MCF 10A (cell line): ENCODE measurements around the gene ANKRD11. TPM values are rescaled to one million over a fixed set of nuclear protein-coding genes. Genes with fewer than 3 reads are reported as not detected.

ENCODE experiments used
- BruUV-seq: library from RNA; stranded (reverse); fragments of 400-500 nt; replicated peaks from 2 replicates; lab custom pipeline; 2021; lab: Mats Ljungman, UMichigan
- CTCF ChIA-PET: fragments of 300-600 bp; sonication (Branson Sonifier 250); formaldehyde crosslinking; extraction: SDS; loops from one replicate; lab custom pipeline; 2021; ENCODE audit warnings: antibody characterized with exemption, inconsistent platforms; lab: Yijun Ruan, JAX
- POLR2A ChIA-PET: fragments of 300-600, 350-650 bp; sonication (Branson Sonifier 250); formaldehyde crosslinking; extraction: SDS; loops from one replicate; lab custom pipeline; 2020; ENCODE audit warnings: antibody characterized with exemption, inconsistent platforms; lab: Yijun Ruan, JAX
- DNase-seq: peaks from one replicate; pipeline ENCODE4 v3.0.0-alpha.2; 2018; ENCODE audit not compliant: unreplicated experiment
- H3K27ac Mint-ChIP-seq: one replicate; pipeline ENCODE4 v1.8.0; 2022; ENCODE audit warnings: mild to moderate bottlenecking, low read depth, mixed read lengths; ENCODE audit not compliant: unreplicated experiment
- H3K27me3 Mint-ChIP-seq: one replicate; pipeline ENCODE4 v1.8.0; 2022; ENCODE audit warnings: mixed read lengths; ENCODE audit not compliant: insufficient read depth, unreplicated experiment
- H3K36me3 Mint-ChIP-seq: one replicate; pipeline ENCODE4 v1.8.0; 2022; ENCODE audit warnings: mild to moderate bottlenecking, moderate library complexity, mixed read lengths; ENCODE audit not compliant: insufficient read depth, unreplicated experiment
- H3K4me1 Mint-ChIP-seq: one replicate; pipeline ENCODE4 v1.8.0; 2022; ENCODE audit warnings: mixed read lengths; ENCODE audit not compliant: insufficient read depth, unreplicated experiment
- H3K4me3 Mint-ChIP-seq: one replicate; pipeline ENCODE4 v1.8.0; 2022; ENCODE audit warnings: mild to moderate bottlenecking, moderate library complexity, mixed read lengths; ENCODE audit not compliant: unreplicated experiment
- H3K9me3 Mint-ChIP-seq: one replicate; pipeline ENCODE4 v1.8.0; 2022; ENCODE audit warnings: mixed read lengths; ENCODE audit not compliant: unreplicated experiment
- intact Hi-C: fragments of 100-400 bp; cut with micrococcal nuclease; formaldehyde crosslinking; loops from 2 replicates; pipeline ENCODE4 v1.14.1; 2022
- total RNA-seq: library from RNA; stranded (reverse); gene quantifications from 2 replicates; pipeline ENCODE4 v1.2.3, GENCODE V29; 2022
- TF ChIP-seq, protein P1 (sequence below): fragments of 200-600 bp; IDR thresholded peaks from one replicate; pipeline ENCODE4 v1.8.0; 2022; ENCODE audit warnings: antibody characterized with exemption, mild to moderate bottlenecking; ENCODE audit not compliant: unreplicated experiment

ANKRD11 gene
- total RNA-seq, 1 experiment from 2014 or later, result 237 TPM

DNA sequence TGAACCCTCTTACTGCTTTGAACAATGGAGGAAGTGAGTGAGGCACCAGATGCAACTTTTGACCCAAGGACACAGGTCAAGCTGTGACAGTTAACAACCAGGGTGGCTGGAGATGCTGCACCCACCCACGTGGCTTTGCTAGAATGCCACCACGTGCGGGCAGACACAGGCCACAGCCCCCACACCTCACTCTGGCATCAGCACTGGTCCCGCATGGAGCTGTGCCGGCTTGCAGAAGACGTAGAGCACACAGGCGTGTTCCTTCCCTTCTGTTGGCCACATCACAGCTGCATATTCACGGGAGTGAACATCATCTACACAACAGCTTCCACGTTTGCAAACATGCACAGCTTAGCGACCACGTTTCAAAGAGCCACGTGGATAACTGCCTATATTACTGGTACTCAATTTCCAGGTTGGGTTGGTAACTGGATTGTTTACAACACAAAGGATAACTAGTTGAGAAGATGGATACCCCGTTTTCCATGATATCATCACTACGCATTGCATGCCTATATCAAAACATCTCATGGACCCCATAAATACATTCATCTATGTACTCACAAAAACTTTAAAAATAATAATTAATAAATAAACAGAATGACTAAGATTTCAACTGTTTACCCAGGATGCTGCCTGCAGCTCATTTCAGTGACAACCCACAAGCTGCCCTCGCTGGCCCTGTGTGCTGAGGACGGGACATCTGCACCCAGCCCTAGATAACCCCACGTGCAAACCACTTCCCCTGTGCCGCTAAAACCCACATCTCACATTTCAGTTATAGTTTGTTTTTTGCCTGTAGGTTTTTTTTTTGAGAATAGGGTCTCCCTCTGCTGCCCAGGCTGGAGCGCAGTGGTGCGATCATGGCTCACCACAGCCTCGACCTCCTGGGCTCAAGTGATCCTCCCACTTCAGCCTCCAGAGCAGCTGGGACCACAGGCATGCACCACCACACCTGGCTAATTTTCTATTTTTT, 132.0 kb downstream of the ANKRD11 start:
- Mint-ChIP-seq H3K9me3 (no peaks in the 10 kb centered on the region), H3K36me3 (peaks cover 51% of the 10 kb centered on the region), H3K4me3 (no peak overlapping the region), H3K27me3 (no peaks in the 10 kb centered on the region), H3K4me1 (peaks cover 31% of the 10 kb centered on the region), H3K27ac (no peak overlapping the region)
- CTCF ChIA-PET, result interaction anchor here (0.7 to 0.9 kb wide), 3 partner anchors 56 to 151 kb away, joined by 3 to 6 read pairs (median 3); no protein-coding TSS in a partner anchor
- no TSS peak for BruUV-seq
- TF ChIP-seq, protein P1, sequence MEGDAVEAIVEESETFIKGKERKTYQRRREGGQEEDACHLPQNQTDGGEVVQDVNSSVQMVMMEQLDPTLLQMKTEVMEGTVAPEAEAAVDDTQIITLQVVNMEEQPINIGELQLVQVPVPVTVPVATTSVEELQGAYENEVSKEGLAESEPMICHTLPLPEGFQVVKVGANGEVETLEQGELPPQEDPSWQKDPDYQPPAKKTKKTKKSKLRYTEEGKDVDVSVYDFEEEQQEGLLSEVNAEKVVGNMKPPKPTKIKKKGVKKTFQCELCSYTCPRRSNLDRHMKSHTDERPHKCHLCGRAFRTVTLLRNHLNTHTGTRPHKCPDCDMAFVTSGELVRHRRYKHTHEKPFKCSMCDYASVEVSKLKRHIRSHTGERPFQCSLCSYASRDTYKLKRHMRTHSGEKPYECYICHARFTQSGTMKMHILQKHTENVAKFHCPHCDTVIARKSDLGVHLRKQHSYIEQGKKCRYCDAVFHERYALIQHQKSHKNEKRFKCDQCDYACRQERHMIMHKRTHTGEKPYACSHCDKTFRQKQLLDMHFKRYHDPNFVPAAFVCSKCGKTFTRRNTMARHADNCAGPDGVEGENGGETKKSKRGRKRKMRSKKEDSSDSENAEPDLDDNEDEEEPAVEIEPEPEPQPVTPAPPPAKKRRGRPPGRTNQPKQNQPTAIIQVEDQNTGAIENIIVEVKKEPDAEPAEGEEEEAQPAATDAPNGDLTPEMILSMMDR, result no peak
- intact Hi-C loops, result no loop called here
- POLR2A ChIA-PET, result no interaction called here
- no peak for DNase-seq

DNA sequence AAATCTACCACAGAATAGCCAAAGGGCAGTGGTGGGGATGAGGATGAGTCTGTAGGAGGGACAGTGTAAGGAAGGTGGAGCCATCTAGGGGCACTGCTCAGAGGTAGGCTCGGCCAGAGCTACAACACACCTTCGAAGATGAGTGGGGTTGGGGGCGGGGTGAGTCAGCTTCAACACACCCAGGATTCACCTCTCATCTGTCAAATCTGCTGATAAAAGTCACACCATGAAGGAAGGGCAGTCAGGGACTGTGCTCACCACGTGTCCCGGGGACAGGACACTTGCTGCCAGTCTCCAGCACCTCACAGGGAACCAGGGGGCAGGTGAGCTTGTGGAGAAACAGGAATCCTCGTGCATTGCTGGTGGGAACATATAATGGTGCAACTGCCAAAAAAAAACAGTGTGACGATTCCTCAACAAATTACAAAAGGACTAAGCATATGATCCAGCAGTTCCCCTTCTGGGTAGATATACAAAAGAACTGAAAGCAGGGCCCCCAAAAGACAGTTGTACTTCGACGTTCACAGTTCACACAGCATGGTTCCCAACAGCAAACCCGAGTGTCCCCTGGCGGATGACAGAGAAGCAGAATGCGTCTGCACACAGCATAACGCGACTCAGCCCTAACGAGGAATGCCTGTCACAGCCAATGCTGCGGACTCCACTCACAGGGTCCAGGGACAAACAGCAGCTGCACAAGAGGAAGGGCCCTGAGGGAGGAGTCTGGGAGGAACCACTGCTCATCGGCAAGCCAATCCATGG, 133.1 kb downstream of the ANKRD11 start:
- BruUV-seq, result no TSS peak
- Mint-ChIP-seq H3K9me3 (no peaks in the 10 kb centered on the region), H3K36me3 (peaks cover 50% of the 10 kb centered on the region), H3K4me3 (no peak overlapping the region), H3K27ac (no peak overlapping the region), H3K4me1 (peaks cover 28% of the 10 kb centered on the region), H3K27me3 (no peaks in the 10 kb centered on the region)
- TF ChIP-seq, protein P1, result no peak
- intact Hi-C loops, result no loop called here
- POLR2A ChIA-PET, result no interaction called here
- DNase-seq, result peak; percentile 42
- CTCF ChIA-PET, result interaction anchor here (0.8 kb wide), 1 partner anchor 152 kb away, joined by 6 read pairs; no protein-coding TSS in a partner anchor

- no peak overlapping the region for H3K27ac Mint-ChIP-seq
- DNase-seq, result no peak
- no peaks in the 10 kb centered on the region for H3K27me3 Mint-ChIP-seq
- H3K4me3 Mint-ChIP-seq, result no peak overlapping the region
- TF ChIP-seq, protein P1, result no peak
- H3K4me1 Mint-ChIP-seq, result peaks cover 23% of the 10 kb centered on the region
- H3K36me3 Mint-ChIP-seq, result peaks cover 36% of the 10 kb centered on the region
- ChIA-PET POLR2A (no interaction called here), CTCF (interaction anchor here (1.4 kb wide), 1 partner anchor 24 kb away, joined by 3 read pairs; no protein-coding TSS in a partner anchor)
- no TSS peak for BruUV-seq
- no peaks in the 10 kb centered on the region for H3K9me3 Mint-ChIP-seq
- intact Hi-C loops, result no loop called here
These were observed 134.7 kb downstream of the ANKRD11 start for GRCh38 chr16:89355686-89356085.

DNA sequence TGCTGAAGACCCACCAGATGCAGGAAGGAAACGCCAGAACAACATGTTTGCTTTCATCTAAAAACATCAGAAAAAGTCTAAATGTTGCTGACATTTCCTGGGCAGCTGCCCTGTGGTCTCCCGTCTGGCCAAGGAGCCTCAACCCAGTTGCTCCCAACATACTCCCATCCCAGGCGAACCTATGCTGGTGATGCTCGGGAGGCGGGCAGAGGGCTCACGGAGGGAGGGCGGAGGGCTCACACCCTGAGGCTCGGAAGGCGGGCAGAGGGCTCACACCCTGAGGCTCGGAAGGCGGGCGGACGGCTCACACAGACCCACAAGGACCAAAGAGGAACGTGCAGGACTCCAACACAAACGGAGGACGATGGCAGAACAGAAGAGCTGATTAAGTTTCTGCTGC, 135.4 kb downstream of the ANKRD11 start:
- no TSS peak for BruUV-seq
- no peak for DNase-seq
- Mint-ChIP-seq H3K27ac (no peak overlapping the region), H3K9me3 (no peaks in the 10 kb centered on the region), H3K27me3 (no peaks in the 10 kb centered on the region), H3K4me1 (peaks cover 26% of the 10 kb centered on the region), H3K36me3 (peaks cover 39% of the 10 kb centered on the region), H3K4me3 (no peak overlapping the region)
- intact Hi-C loops, result no loop called here
- TF ChIP-seq, protein P1, result no peak
- ChIA-PET POLR2A (no interaction called here), CTCF (interaction anchor here (1.2 to 1.4 kb wide), 2 partner anchors 11 to 24 kb away, joined by 3 read pairs; no protein-coding TSS in a partner anchor)
